ENCODE data around the gene MZT2A. TPM values are rescaled to one million over a fixed set of nuclear protein-coding genes. Genes with fewer than 3 reads are reported as not detected.
"Not testable (repeated sequence)": the region's sequence is repeated elsewhere in the genome, so short reads cannot be mapped to it uniquely, and the experiment has no call there.

MZT2A gene
- total RNA-seq, 2 donors from 2014 or later = 74.9 to 84.4 TPM

- Histone ChIP-seq H3K27me3 (no peaks in the 10 kb centered on the region), H3K4me3 (no peak overlapping the region), H3K4me1 (no peaks in the 10 kb centered on the region), H3K36me3 (peaks cover 14% of the 10 kb centered on the region), H3K9me3 (no peaks in the 10 kb centered on the region), H3K27ac (no peak overlapping the region)
- no peak for DNase-seq (ENCODE audit: low spot score)
- no peak for TF ChIP-seq CTCF (IDR thresholded peaks at IDR 0.05)
Measured at GRCh38 chr2:131519466-131519865, 27.3 kb upstream of the MZT2A start.

GRCh38 chr2:131518531-131518930, 26.3 kb upstream of the MZT2A start:
- H3K9me3 ChIP-seq; H3K27me3 ChIP-seq; DNase-seq (ENCODE audit: low spot score); H3K4me1 ChIP-seq; H3K27ac ChIP-seq; H3K4me3 ChIP-seq: not testable (repeated sequence)
- peaks cover 22% of the 10 kb centered on the region for H3K36me3 ChIP-seq

GRCh38 chr2:131517856-131518255, 25.7 kb upstream of the MZT2A start:
- H3K9me3 ChIP-seq; H3K4me1 ChIP-seq; DNase-seq (ENCODE audit: low spot score); H3K27me3 ChIP-seq; H3K4me3 ChIP-seq; H3K27ac ChIP-seq: not testable (repeated sequence)
- H3K36me3 ChIP-seq = peaks cover 24% of the 10 kb centered on the region

GRCh38 chr2:131517106-131517831, 25.1 kb upstream of the MZT2A start:
- DNase-seq (ENCODE audit: low spot score) = no peak
- H3K9me3 ChIP-seq = no peaks in the 10 kb centered on the region
- no peak overlapping the region for H3K27ac ChIP-seq
- no peak for TF ChIP-seq CTCF (IDR thresholded peaks at IDR 0.05)
- H3K4me1 ChIP-seq = no peaks in the 10 kb centered on the region
- no peak overlapping the region for H3K4me3 ChIP-seq
- peaks cover 24% of the 10 kb centered on the region for H3K36me3 ChIP-seq
- no peaks in the 10 kb centered on the region for H3K27me3 ChIP-seq

- H3K4me3 ChIP-seq; H3K27ac ChIP-seq; H3K4me1 ChIP-seq; H3K27me3 ChIP-seq; H3K9me3 ChIP-seq; DNase-seq (ENCODE audit: low spot score): not testable (repeated sequence)
- H3K36me3 ChIP-seq = peaks cover 24% of the 10 kb centered on the region
- TF ChIP-seq CTCF (IDR thresholded peaks at IDR 0.05) = peak; percentile 32 to 52
Measured at GRCh38 chr2:131516621-131517020, 24.4 kb upstream of the MZT2A start.

- no peaks in the 10 kb centered on the region for H3K4me1 ChIP-seq
- no peaks in the 10 kb centered on the region for H3K27me3 ChIP-seq
- no peak for TF ChIP-seq CTCF (IDR thresholded peaks at IDR 0.05)
- peaks cover 24% of the 10 kb centered on the region for H3K36me3 ChIP-seq
- DNase-seq (ENCODE audit: low spot score) = no peak
- no peak overlapping the region for H3K27ac ChIP-seq
- H3K4me3 ChIP-seq = no peak overlapping the region
- no peaks in the 10 kb centered on the region for H3K9me3 ChIP-seq
Measured at GRCh38 chr2:131516011-131516410, 23.8 kb upstream of the MZT2A start.

GRCh38 chr2:131515235-131515634, 23.0 kb upstream of the MZT2A start:
- H3K27me3 ChIP-seq; H3K4me1 ChIP-seq; DNase-seq (ENCODE audit: low spot score); H3K4me3 ChIP-seq; H3K27ac ChIP-seq; H3K9me3 ChIP-seq: not testable (repeated sequence)
- peaks cover 19% of the 10 kb centered on the region for H3K36me3 ChIP-seq

GRCh38 chr2:131514408-131515166, 22.4 kb upstream of the MZT2A start:
- H3K27me3 ChIP-seq; H3K27ac ChIP-seq; H3K4me3 ChIP-seq; DNase-seq (ENCODE audit: low spot score); H3K9me3 ChIP-seq; H3K4me1 ChIP-seq: not testable (repeated sequence)
- peaks cover 19% of the 10 kb centered on the region for H3K36me3 ChIP-seq

GRCh38 chr2:131511969-131512870, 20.0 kb upstream of the MZT2A start:
- H3K4me3 ChIP-seq; H3K27ac ChIP-seq; H3K27me3 ChIP-seq; H3K4me1 ChIP-seq; DNase-seq (ENCODE audit: low spot score); H3K9me3 ChIP-seq: not testable (repeated sequence)
- peaks cover 36% of the 10 kb centered on the region for H3K36me3 ChIP-seq

Data from right atrium auricular region (tissue), 2 donors.